B cell (primary cell): ENCODE results near the gene YY1. TPM values are rescaled to one million over a fixed set of nuclear protein-coding genes. Genes with fewer than 3 reads are reported as not detected.

Source experiments
- ATAC-seq: fragments of 200-7000 bp; cut with Tn5 transposase; one replicate; pipeline ENCODE4 v1.10.0; 2021; ENCODE audit warnings: low read depth, mild to moderate bottlenecking, moderate number of reproducible peaks, moderate library complexity
- CTCF ChIA-PET: fragments of 350-600 bp; sonication (Branson Sonifier 250); formaldehyde crosslinking; loops from one replicate; lab custom pipeline; 2021; ENCODE audit warnings: antibody characterized with exemption, inconsistent platforms; lab: Charles Lee
- POLR2A ChIA-PET: fragments of 350-600 bp; sonication (Branson Sonifier 250); formaldehyde crosslinking; loops from one replicate; lab custom pipeline; 2021; ENCODE audit warnings: antibody characterized with exemption; lab: Charles Lee
- DNase-seq: peaks from one replicate; pipeline ENCODE4 v3.0.0; 2013
- H2AFZ ChIP-seq: 2 replicates; pipeline ENCODE4 v1.6.1; 2012; ENCODE audit warnings: mild to moderate bottlenecking, low read depth, low read length; ENCODE audit not compliant: insufficient read depth, poor library complexity, severe bottlenecking
- H3K27ac ChIP-seq, 2 donors: 1 replicate in 1 of 2; 2 replicates in 1 of 2; pipeline ENCODE4 v1.5.1; 2012 to 2013; ENCODE audit warnings: low read length in 2 of 2, mild to moderate bottlenecking in 2 of 2, moderate library complexity in 1 of 2
- H3K27me3 ChIP-seq, 4 experiments: fragments of 200-600 bp in 1 of 4; sonication (generic) in 1 of 4; replicated peaks in 1 of 4; 1 replicate in 2 of 4; 2 replicates in 2 of 4; pipeline versions ENCODE4 v1.6.1 to v1.7.0; 2013 to 2016; ENCODE audit warnings: low read length in 3 of 4, mild to moderate bottlenecking in 2 of 4, mixed read lengths in 1 of 4, moderate library complexity in 1 of 4; ENCODE audit not compliant: insufficient read depth in 4 of 4, control insufficient read depth in 3 of 4; ENCODE audit errors: control extremely low read depth in 1 of 4
- H3K36me3 ChIP-seq, 2 experiments: replicated peaks in 1 of 2; 1 replicate in 1 of 2; 2 replicates in 1 of 2; pipeline versions ENCODE4 v1.6.1 to v1.7.1; 2013; ENCODE audit warnings: low read length in 1 of 2; ENCODE audit not compliant: insufficient read depth in 2 of 2, control insufficient read depth in 1 of 2; ENCODE audit errors: control extremely low read depth in 1 of 2, extremely low read depth in 1 of 2
- H3K4me1 ChIP-seq, 2 donors: fragments of 200-600 bp in 1 of 2; sonication (generic) in 1 of 2; 1 replicate in 1 of 2; 2 replicates in 1 of 2; pipeline versions ENCODE4 v1.5.1 to v1.6.1; 2013 to 2017; ENCODE audit warnings: low read length in 2 of 2; ENCODE audit not compliant: control insufficient read depth in 2 of 2, insufficient read depth in 2 of 2
- H3K4me2 ChIP-seq: replicated peaks from 2 replicates; pipeline ENCODE3; 2012; ENCODE audit warnings: mild to moderate bottlenecking, low read depth, low read length; ENCODE audit not compliant: poor library complexity, severe bottlenecking
- H3K4me3 ChIP-seq, 5 experiments: fragments of 200-600 bp in 1 of 5; sonication (generic) in 1 of 5; 1 replicate in 3 of 5; 2 replicates in 2 of 5; pipeline versions ENCODE4 v1.5.1 to v1.7.0; 2011 to 2016; ENCODE audit warnings: low read length in 4 of 5, mild to moderate bottlenecking in 4 of 5, low read depth in 2 of 5, control low read depth in 1 of 5, moderate library complexity in 1 of 5; ENCODE audit not compliant: insufficient read depth in 1 of 5; ENCODE audit errors: control extremely low read depth in 1 of 5, extremely low read depth in 1 of 5
- H3K79me2 ChIP-seq: fragments of 200-600 bp; sonication (generic); one replicate; pipeline ENCODE4 v1.6.0; 2016; ENCODE audit warnings: low read length; ENCODE audit not compliant: control insufficient read depth, insufficient read depth
- H3K9ac ChIP-seq: fragments of 200-600 bp; sonication (generic); 2 replicates; pipeline ENCODE4 v1.6.1; 2017; ENCODE audit warnings: mild to moderate bottlenecking, low read length, moderate library complexity
- H3K9me3 ChIP-seq, 3 donors: one replicate each; pipeline versions ENCODE4 v1.6.1 to v1.7.1; 2013; ENCODE audit warnings: low read length in 2 of 3; ENCODE audit not compliant: control insufficient read depth in 2 of 3, insufficient read depth in 1 of 3; ENCODE audit errors: control extremely low read depth in 1 of 3
- H4K20me1 ChIP-seq: 2 replicates; pipeline ENCODE4 v1.6.0; 2012; ENCODE audit warnings: mild to moderate bottlenecking, low read length; ENCODE audit not compliant: insufficient read depth, control insufficient read depth, poor library complexity, severe bottlenecking
- H3K27ac Mint-ChIP-seq: one replicate; pipeline ENCODE4 v1.8.0; 2021; ENCODE audit warnings: mixed read lengths
- H3K27me3 Mint-ChIP-seq: one replicate; pipeline ENCODE4 v1.8.0; 2021; ENCODE audit warnings: mixed read lengths
- H3K4me1 Mint-ChIP-seq: one replicate; pipeline ENCODE4 v1.8.0; 2021; ENCODE audit warnings: mixed read lengths
- H3K4me3 Mint-ChIP-seq: one replicate; pipeline ENCODE4 v1.8.0; 2021; ENCODE audit warnings: mixed read lengths
- H3K9me3 Mint-ChIP-seq: one replicate; pipeline ENCODE4 v1.8.0; 2022; ENCODE audit warnings: mixed read lengths; ENCODE audit not compliant: insufficient read depth
- EZH2 ChIP-seq: IDR thresholded peaks from 2 replicates; pipeline ENCODE4 v1.6.1; 2012; ENCODE audit warnings: borderline replicate concordance, low read depth, mild to moderate bottlenecking, moderate library complexity, low read length; ENCODE audit not compliant: insufficient read depth, poor library complexity, severe bottlenecking
- WGBS: methylation state at CpG from one replicate; pipeline ENCODE4 v1.1.5; 2013; ENCODE audit warnings: missing lambda C conversion rate; ENCODE audit not compliant: insufficient coverage; 5-methylcytosine and 5-hydroxymethylcytosine counted together
- intact Hi-C: fragments of 100-400 bp; cut with micrococcal nuclease; formaldehyde crosslinking; loops from one replicate; pipeline ENCODE4 v1.10.0; 2022
- polyA plus RNA-seq: library from polyadenylated mRNA; depleted of rRNA; stranded (reverse); fragments of >200 nt; gene quantifications from 2 replicates; pipeline ENCODE4 v1.2.3, GENCODE V29; 2012
- total RNA-seq, 2 donors: library from RNA; stranded (reverse); fragments of 120-200 nt in 1 of 2; gene quantifications; 1 replicate in 1 of 2; 2 replicates in 1 of 2; pipeline versions ENCODE4 v1.2.3 to v1.2.4, GENCODE V29; 2013 to 2022
- TF ChIP-seq, protein P1 (sequence below): fragments of 200-600 bp; IDR thresholded peaks from one replicate; pipeline ENCODE4 v1.8.0; 2022; ENCODE audit warnings: antibody characterized with exemption, mild to moderate bottlenecking

Gene YY1
- total and polyA plus RNA-seq, 2 donors (not counting 1 experiment from before 2014, with no cell fraction given), result 24.0 to 91.4 TPM

- H3K4me3 Mint-ChIP-seq, result peak within 1 kb of the TSS; percentile 94
- intact Hi-C loops, result loop anchor here (1.0 to 10.0 kb wide), 5 partner anchors 12 to 702 kb away; partner anchors contain the start of genes CCDC85C and WDR25
- Histone ChIP-seq H3K36me3 (no peaks in the 10 kb centered on the region), H3K9me3 (no peaks in the 10 kb centered on the region), H3K27ac (peak within 1 kb of the TSS in 1 of 2 donors; percentile 46), H4K20me1 (no peaks in the 10 kb centered on the region), H3K4me2 (peak within 1 kb of the TSS; percentile 95), H2AFZ (peak within 1 kb of the TSS; percentile 87), H3K79me2 (peaks cover 16% of the 10 kb centered on the region), H3K4me3 (peak within 1 kb of the TSS in 4 of 5 experiments; percentile 70 to 81 (median 80)), H3K27me3 (peaks cover 0 to 3% (median 0%) of the 10 kb centered on the region in 4 experiments), H3K9ac (peak within 1 kb of the TSS; percentile 77), H3K4me1 (peaks cover 17 to 30% of the 10 kb centered on the region in 2 donors)
- ChIA-PET POLR2A (interaction anchor here (0.9 to 1.4 kb wide), 3 partner anchors 9 to 12 kb away, joined by 3 to 5 read pairs (median 4); no protein-coding TSS in a partner anchor), CTCF (interaction anchor here (0.9 to 1.5 kb wide), 4 partner anchors 12 to 72 kb away, joined by 3 to 5 read pairs (median 4); no protein-coding TSS in a partner anchor)
- peak within 1 kb of the TSS; percentile 83 for H3K27ac Mint-ChIP-seq
- no peak for TF ChIP-seq EZH2
- H3K9me3 Mint-ChIP-seq, result no peaks in the 10 kb centered on the region
- peak; percentile 94 for ATAC-seq
- under 1% methylated on average over 131 of the region's 131 CpGs for WGBS
- peaks cover 19% of the 10 kb centered on the region for H3K4me1 Mint-ChIP-seq
- peak; percentile 84 for DNase-seq
- no peaks in the 10 kb centered on the region for H3K27me3 Mint-ChIP-seq
These were observed 67.4 kb downstream of the YY1 start, which contains the start of gene SLC25A29 for GRCh38 chr14:100306101-100306997. Gene SLC25A29 (minus strand): TSS chr14:100306444. CDS start chr14:100306232, 212 bp downstream.

DNA sequence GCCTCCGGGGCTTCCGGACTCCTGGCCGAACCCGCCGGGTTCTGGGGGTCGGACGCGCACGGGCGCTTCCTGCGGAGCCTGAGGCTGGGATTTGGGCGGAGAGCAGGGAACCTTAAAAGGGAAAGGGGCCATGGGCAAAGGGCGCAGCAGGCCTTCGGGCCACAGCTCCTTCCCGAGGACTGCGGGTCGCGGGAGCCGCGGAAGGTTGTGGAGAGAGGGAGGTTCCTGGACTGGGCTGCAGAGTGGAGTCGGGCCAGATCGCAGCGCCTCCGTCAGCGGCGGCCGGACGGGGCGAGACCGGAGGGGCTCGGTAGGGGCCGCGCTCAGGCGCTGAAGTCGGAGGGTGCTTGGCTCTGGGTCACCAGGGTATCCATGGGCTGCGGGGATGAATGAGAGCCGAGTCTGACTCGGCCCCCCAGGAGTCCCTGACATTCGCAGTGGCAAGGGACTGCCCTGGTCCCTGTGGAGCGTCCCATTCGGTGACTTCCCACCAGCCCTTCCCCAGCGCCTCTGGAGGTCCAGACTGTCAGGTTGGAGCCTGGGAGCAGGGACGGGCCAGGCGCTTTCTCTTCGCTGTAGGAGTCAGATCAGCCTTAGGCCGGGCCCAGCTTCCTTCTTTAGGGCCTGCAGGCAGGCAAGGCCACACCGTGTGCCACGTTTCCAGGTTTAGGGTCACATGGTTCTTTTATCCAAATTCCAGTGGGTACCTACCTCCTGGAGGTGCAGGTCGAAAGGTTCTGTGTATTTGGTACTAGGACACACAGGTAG lies 68.2 kb downstream of the YY1 start:
- Mint-ChIP-seq H3K4me3 (peak overlapping the region; percentile 88), H3K4me1 (peaks cover 24% of the 10 kb centered on the region), H3K9me3 (no peaks in the 10 kb centered on the region), H3K27ac (peak overlapping the region; percentile 83), H3K27me3 (no peaks in the 10 kb centered on the region)
- TF ChIP-seq EZH2, result no peak
- TF ChIP-seq, protein P1, sequence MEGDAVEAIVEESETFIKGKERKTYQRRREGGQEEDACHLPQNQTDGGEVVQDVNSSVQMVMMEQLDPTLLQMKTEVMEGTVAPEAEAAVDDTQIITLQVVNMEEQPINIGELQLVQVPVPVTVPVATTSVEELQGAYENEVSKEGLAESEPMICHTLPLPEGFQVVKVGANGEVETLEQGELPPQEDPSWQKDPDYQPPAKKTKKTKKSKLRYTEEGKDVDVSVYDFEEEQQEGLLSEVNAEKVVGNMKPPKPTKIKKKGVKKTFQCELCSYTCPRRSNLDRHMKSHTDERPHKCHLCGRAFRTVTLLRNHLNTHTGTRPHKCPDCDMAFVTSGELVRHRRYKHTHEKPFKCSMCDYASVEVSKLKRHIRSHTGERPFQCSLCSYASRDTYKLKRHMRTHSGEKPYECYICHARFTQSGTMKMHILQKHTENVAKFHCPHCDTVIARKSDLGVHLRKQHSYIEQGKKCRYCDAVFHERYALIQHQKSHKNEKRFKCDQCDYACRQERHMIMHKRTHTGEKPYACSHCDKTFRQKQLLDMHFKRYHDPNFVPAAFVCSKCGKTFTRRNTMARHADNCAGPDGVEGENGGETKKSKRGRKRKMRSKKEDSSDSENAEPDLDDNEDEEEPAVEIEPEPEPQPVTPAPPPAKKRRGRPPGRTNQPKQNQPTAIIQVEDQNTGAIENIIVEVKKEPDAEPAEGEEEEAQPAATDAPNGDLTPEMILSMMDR, result no peak
- 10% methylated on average over 47 of the region's 49 CpGs for WGBS
- Histone ChIP-seq H3K27ac (peak overlapping the region in 1 of 2 donors; percentile 46), H3K27me3 (peaks cover 0 to 3% (median 0%) of the 10 kb centered on the region in 4 experiments), H3K36me3 (no peaks in the 10 kb centered on the region), H3K4me3 (peak overlapping the region in 4 of 5 experiments; percentile 70 to 81 (median 80)), H3K9ac (peak overlapping the region; percentile 77), H3K9me3 (no peaks in the 10 kb centered on the region), H3K4me1 (peaks cover 26 to 38% of the 10 kb centered on the region in 2 donors), H4K20me1 (no peaks in the 10 kb centered on the region), H2AFZ (peak overlapping the region; percentile 87), H3K79me2 (peaks cover 16% of the 10 kb centered on the region), H3K4me2 (peak overlapping the region; percentile 95)
- ChIA-PET POLR2A (interaction anchor here (1.1 kb wide), 1 partner anchor 10 kb away, joined by 3 read pairs; no protein-coding TSS in a partner anchor), CTCF (interaction anchor here (0.9 to 1.5 kb wide), 4 partner anchors 10 to 71 kb away, joined by 3 to 5 read pairs (median 4); no protein-coding TSS in a partner anchor)
- intact Hi-C loops, result loop anchor here (1.0 to 10.0 kb wide), 5 partner anchors 11 to 702 kb away; partner anchors contain the start of genes CCDC85C and WDR25
- DNase-seq, result peak; percentile 23
- no peak for ATAC-seq
